HL-60 (cell line): ENCODE data around the gene LARP4.

Experiments used
- CTCF ChIP-seq: IDR thresholded peaks from one replicate; pipeline ENCODE4 v1.5.1; 2011; ENCODE audit warnings: low read length, control low read depth, inconsistent platforms; ENCODE audit not compliant: insufficient read depth
- GABPA ChIP-seq: IDR thresholded peaks from 2 replicates; pipeline ENCODE4 v1.6.1; 2012; ENCODE audit warnings: low read depth
- POLR2AphosphoS5 ChIP-seq: IDR thresholded peaks from 2 replicates; pipeline ENCODE4 v1.6.1; 2012; ENCODE audit warnings: low read depth

DNA sequence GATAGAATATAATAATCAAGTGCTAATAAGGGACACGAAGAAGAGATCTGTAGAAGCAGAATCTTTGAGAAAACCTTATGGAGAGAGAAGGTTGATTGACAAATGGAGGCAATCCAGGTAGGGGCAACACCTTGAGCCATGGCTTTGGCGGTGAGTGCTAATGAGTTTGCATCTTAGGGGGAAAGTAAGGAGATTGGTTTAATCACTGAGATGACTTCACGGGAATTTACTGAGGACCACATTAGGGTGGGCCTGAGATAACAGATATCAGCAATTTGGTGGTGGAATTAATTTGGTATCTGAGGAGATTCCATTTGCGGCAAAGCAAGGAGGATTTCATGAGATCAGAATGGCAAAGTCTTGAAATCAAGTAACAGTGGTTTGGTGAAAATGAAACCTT lies 1.8 kb upstream of the LARP4 start:
- no peak for TF ChIP-seq POLR2AphosphoS5
- no peak for TF ChIP-seq CTCF
- no peak for TF ChIP-seq GABPA
